ENCODE data around the gene CAP1. TPM values are rescaled to one million over a fixed set of nuclear protein-coding genes. Genes with fewer than 3 reads are reported as not detected.

Gene CAP1
- total and polyA plus RNA-seq, 2 of the 13 experiments (the other 11 are each of a cell fraction or from before 2014, with no cell fraction given) = 174 to 195 TPM

- TF ChIP-seq, protein P1, sequence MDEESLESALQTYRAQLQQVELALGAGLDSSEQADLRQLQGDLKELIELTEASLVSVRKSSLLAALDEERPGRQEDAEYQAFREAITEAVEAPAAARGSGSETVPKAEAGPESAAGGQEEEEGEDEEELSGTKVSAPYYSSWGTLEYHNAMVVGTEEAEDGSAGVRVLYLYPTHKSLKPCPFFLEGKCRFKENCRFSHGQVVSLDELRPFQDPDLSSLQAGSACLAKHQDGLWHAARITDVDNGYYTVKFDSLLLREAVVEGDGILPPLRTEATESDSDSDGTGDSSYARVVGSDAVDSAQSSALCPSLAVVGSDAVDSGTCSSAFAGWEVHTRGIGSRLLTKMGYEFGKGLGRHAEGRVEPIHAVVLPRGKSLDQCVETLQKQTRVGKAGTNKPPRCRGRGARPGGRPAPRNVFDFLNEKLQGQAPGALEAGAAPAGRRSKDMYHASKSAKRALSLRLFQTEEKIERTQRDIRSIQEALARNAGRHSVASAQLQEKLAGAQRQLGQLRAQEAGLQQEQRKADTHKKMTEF (CRISPR knock-in tag; IDR thresholded peaks at IDR 0.05) = peak; percentile 56
- no peak; the same call in 1 of the 2 replicates for TF ChIP-seq IRF2 (CRISPR knock-in tag; IDR thresholded peaks at IDR 0.05)
- no peak for TF ChIP-seq ZNF484 (CRISPR knock-in tag; IDR thresholded peaks at IDR 0.05; ENCODE audit: borderline replicate concordance, low read depth)
- no peak for TF ChIP-seq KDM6A (CRISPR knock-in tag; IDR thresholded peaks at IDR 0.05; ENCODE audit: low read depth)
- peak; percentile 54; the same call in 1 of the 2 replicates for TF ChIP-seq SP5 (CRISPR knock-in tag; IDR thresholded peaks at IDR 0.05; ENCODE audit: borderline replicate concordance, low read depth)
- TF ChIP-seq, protein P2, sequence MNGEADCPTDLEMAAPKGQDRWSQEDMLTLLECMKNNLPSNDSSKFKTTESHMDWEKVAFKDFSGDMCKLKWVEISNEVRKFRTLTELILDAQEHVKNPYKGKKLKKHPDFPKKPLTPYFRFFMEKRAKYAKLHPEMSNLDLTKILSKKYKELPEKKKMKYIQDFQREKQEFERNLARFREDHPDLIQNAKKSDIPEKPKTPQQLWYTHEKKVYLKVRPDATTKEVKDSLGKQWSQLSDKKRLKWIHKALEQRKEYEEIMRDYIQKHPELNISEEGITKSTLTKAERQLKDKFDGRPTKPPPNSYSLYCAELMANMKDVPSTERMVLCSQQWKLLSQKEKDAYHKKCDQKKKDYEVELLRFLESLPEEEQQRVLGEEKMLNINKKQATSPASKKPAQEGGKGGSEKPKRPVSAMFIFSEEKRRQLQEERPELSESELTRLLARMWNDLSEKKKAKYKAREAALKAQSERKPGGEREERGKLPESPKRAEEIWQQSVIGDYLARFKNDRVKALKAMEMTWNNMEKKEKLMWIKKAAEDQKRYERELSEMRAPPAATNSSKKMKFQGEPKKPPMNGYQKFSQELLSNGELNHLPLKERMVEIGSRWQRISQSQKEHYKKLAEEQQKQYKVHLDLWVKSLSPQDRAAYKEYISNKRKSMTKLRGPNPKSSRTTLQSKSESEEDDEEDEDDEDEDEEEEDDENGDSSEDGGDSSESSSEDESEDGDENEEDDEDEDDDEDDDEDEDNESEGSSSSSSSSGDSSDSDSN (CRISPR knock-in tag; IDR thresholded peaks at IDR 0.05) = peak; percentile 71
- no peak for TF ChIP-seq ZNF839 (CRISPR knock-in tag; IDR thresholded peaks at IDR 0.05; ENCODE audit: borderline replicate concordance)
- no peak for TF ChIP-seq REL (CRISPR knock-in tag; conservative IDR thresholded peaks at IDR 0.05)
- TF ChIP-seq ZFY (CRISPR knock-in tag; IDR thresholded peaks at IDR 0.05) = no peak; the same call in 1 of the 2 replicates
- TF ChIP-seq ZNF407 (CRISPR knock-in tag; IDR thresholded peaks at IDR 0.05; ENCODE audit: not compliant biosample characterization) = no peak
- 0 out of 2 replicates have a peak, but pooled peaks have one; percentile 14 for TF ChIP-seq JUN (CRISPR knock-in tag; IDR thresholded peaks at IDR 0.05)
These were observed at the start of gene CAP1 (continued) for GRCh38 chr1:40040511-40041465.
